ENCODE data around the gene RITA1.

Gene RITA1

GRCh38 chr12:113186666-113187325 lies 1.3 kb downstream of the RITA1 start:
- peaks cover 76% of the 10 kb centered on the region for H3K36me3 ChIP-seq (ENCODE audit: control insufficient read depth, low read length)
- H3K79me2 ChIP-seq (ENCODE audit: control insufficient read depth, low read length), result peaks cover 81% of the 10 kb centered on the region
- H3F3A ChIP-seq (ENCODE audit: control insufficient read depth, insufficient read depth), result peaks cover 3% of the 10 kb centered on the region; the same call in 1 of the 2 replicates

GRCh38 chr12:113189361-113189760 lies 3.8 kb downstream of the RITA1 start:
- Histone ChIP-seq H4K20me1 (ENCODE audit: control insufficient read depth, insufficient read depth, low read depth, low read length) (no peaks in the 10 kb centered on the region), H3K4me3 (ENCODE audit: low read length) (no peak overlapping the region), H3K4me1 (ENCODE audit: control insufficient read depth, low read length) (peaks cover 32% of the 10 kb centered on the region), H3K9me3 (ENCODE audit: control insufficient read depth, insufficient read depth, low read length) (no peaks in the 10 kb centered on the region), H3K9me2 (replicated peaks; ENCODE audit: control insufficient read depth, low read length) (no peaks in the 10 kb centered on the region), H3F3A (ENCODE audit: control insufficient read depth, insufficient read depth) (peaks cover 3% of the 10 kb centered on the region; the same call in 1 of the 2 replicates), H3K27me3 (ENCODE audit: control insufficient read depth, low read length) (no peaks in the 10 kb centered on the region), H3K4me2 (ENCODE audit: low read length) (no peak overlapping the region), H3K79me2 (ENCODE audit: control insufficient read depth, low read length) (peaks cover 55% of the 10 kb centered on the region), H3K27ac (ENCODE audit: low read depth, low read length) (no peak overlapping the region), H3K36me3 (ENCODE audit: control insufficient read depth, low read length) (peaks cover 67% of the 10 kb centered on the region)
- TF ChIP-seq CTCF (IDR thresholded peaks at IDR 0.05; ENCODE audit: low read depth, low read length, poor library complexity, severe bottlenecking) (no peak), EZH2phosphoT487 (IDR thresholded peaks at IDR 0.05; ENCODE audit: borderline replicate concordance, low read length) (no peak)

More at GRCh38 chr12:113186666-113187325, 1.3 kb downstream of the RITA1 start:
- H3K4me3 ChIP-seq (ENCODE audit: low read length), result peak overlapping the region; percentile 87
- H3K27me3 ChIP-seq (ENCODE audit: control insufficient read depth, low read length), result no peaks in the 10 kb centered on the region
- H3K9me2 ChIP-seq (replicated peaks; ENCODE audit: control insufficient read depth, low read length), result no peaks in the 10 kb centered on the region
- H3K4me2 ChIP-seq (ENCODE audit: low read length), result peak overlapping the region; percentile 92
- TF ChIP-seq CTCF (IDR thresholded peaks at IDR 0.05; ENCODE audit: low read depth, low read length, poor library complexity, severe bottlenecking), result no peak
- TF ChIP-seq EZH2phosphoT487 (IDR thresholded peaks at IDR 0.05; ENCODE audit: borderline replicate concordance, low read length), result no peak
- no peaks in the 10 kb centered on the region for H3K9me3 ChIP-seq (ENCODE audit: control insufficient read depth, insufficient read depth, low read length)
- H4K20me1 ChIP-seq (ENCODE audit: control insufficient read depth, insufficient read depth, low read depth, low read length), result peaks cover 6% of the 10 kb centered on the region; the same call in 1 of the 2 replicates
- peaks cover 45% of the 10 kb centered on the region for H3K4me1 ChIP-seq (ENCODE audit: control insufficient read depth, low read length)
- no peak overlapping the region; the same call in none of the 2 replicates for H3K27ac ChIP-seq (ENCODE audit: low read depth, low read length)

GRCh38 chr12:113190761-113191160 lies 5.2 kb downstream of the RITA1 start:
- peaks cover 62% of the 10 kb centered on the region for H3K36me3 ChIP-seq (ENCODE audit: control insufficient read depth, low read length)
- no peaks in the 10 kb centered on the region for H4K20me1 ChIP-seq (ENCODE audit: control insufficient read depth, insufficient read depth, low read depth, low read length)
- no peak overlapping the region for H3K4me2 ChIP-seq (ENCODE audit: low read length)
- H3K79me2 ChIP-seq (ENCODE audit: control insufficient read depth, low read length), result peaks cover 44% of the 10 kb centered on the region
- no peaks in the 10 kb centered on the region for H3K9me2 ChIP-seq (replicated peaks; ENCODE audit: control insufficient read depth, low read length)
- peaks cover 9% of the 10 kb centered on the region for H3F3A ChIP-seq (ENCODE audit: control insufficient read depth, insufficient read depth)
- TF ChIP-seq CTCF (IDR thresholded peaks at IDR 0.05; ENCODE audit: low read depth, low read length, poor library complexity, severe bottlenecking) (no peak), EZH2phosphoT487 (IDR thresholded peaks at IDR 0.05; ENCODE audit: borderline replicate concordance, low read length) (no peak)
- no peak overlapping the region for H3K4me3 ChIP-seq (ENCODE audit: low read length)
- peaks cover 32% of the 10 kb centered on the region for H3K4me1 ChIP-seq (ENCODE audit: control insufficient read depth, low read length)
- peak overlapping the region; percentile 19; the same call in 1 of the 2 replicates for H3K27ac ChIP-seq (ENCODE audit: low read depth, low read length)
- no peaks in the 10 kb centered on the region for H3K27me3 ChIP-seq (ENCODE audit: control insufficient read depth, low read length)
- H3K9me3 ChIP-seq (ENCODE audit: control insufficient read depth, insufficient read depth, low read length), result no peaks in the 10 kb centered on the region
